T47D (cell line): Measurements from ENCODE around the gene MOCOS.
A peak's percentile ranks its signal among the peaks of the same experiment; 100 is the strongest.
"Not testable (repeated sequence)": the region's sequence is repeated elsewhere in the genome, so short reads cannot be mapped to it uniquely, and the experiment has no call there.

Experiments used
- DNase-seq, 2 experiments: peaks; one replicate each; pipeline versions ENCODE4 v3.0.0 to v3.0.0-alpha.2; 2011 to 2012; ENCODE audit warnings: low read depth in 1 of 2, low spot score in 1 of 2
- JUND ChIP-seq: IDR thresholded peaks from 2 replicates; pipeline ENCODE4 v1.6.1; 2012; ENCODE audit warnings: low read depth
- in situ Hi-C: cut with HindIII; loops from 2 replicates; pipeline ENCODE4 v1.10.0; 2016; ENCODE audit warnings: low sequenced_read_pairs, low pct_unique_long_range_greater_than_20kb

MOCOS gene

GRCh38 chr18:36215577-36215976, 28.3 kb downstream of the MOCOS start:
- TF ChIP-seq JUND: no peak
- DNase-seq: no peak
- in situ Hi-C loops: no loop called here

- no peak for DNase-seq
- in situ Hi-C loops: no loop called here
Observed at GRCh38 chr18:36217348-36217747, 30.1 kb downstream of the MOCOS start.

GRCh38 chr18:36229188-36229587, 41.9 kb downstream of the MOCOS start:
- in situ Hi-C loops: no loop called here
- DNase-seq: no peak
- no peak for TF ChIP-seq JUND

More at GRCh38 chr18:36217348-36217747, 30.1 kb downstream of the MOCOS start:
- TF ChIP-seq JUND: no peak

GRCh38 chr18:36240510-36240909, 53.2 kb downstream of the MOCOS start:
- DNase-seq, in situ Hi-C loops: not testable (repeated sequence)

- in situ Hi-C loops: no loop called here
- TF ChIP-seq JUND: no peak
Observed at GRCh38 chr18:36241831-36242230, 54.5 kb downstream of the MOCOS start.

GRCh38 chr18:36247036-36247435, 59.7 kb downstream of the MOCOS start:
- no peak for TF ChIP-seq JUND
- in situ Hi-C loops: no loop called here
- peak in 1 of 2 experiments; percentile 65 for DNase-seq

More at GRCh38 chr18:36241831-36242230, 54.5 kb downstream of the MOCOS start:
- DNase-seq: no peak

- in situ Hi-C loops: no loop called here
- no peak for TF ChIP-seq JUND
- DNase-seq: no peak
Observed at GRCh38 chr18:36249392-36249791, 62.1 kb downstream of the MOCOS start.

GRCh38 chr18:36250827-36251226, 63.5 kb downstream of the MOCOS start:
- DNase-seq: no peak
- no peak for TF ChIP-seq JUND
- in situ Hi-C loops: no loop called here

GRCh38 chr18:36255072-36255698, 67.9 kb downstream of the MOCOS start:
- in situ Hi-C loops: no loop called here
- no peak for DNase-seq
- no peak for TF ChIP-seq JUND

GRCh38 chr18:36256094-36256493, 68.8 kb downstream of the MOCOS start:
- no peak for TF ChIP-seq JUND
- no peak for DNase-seq
- in situ Hi-C loops: no loop called here

GRCh38 chr18:36262971-36263370, 75.7 kb downstream of the MOCOS start:
- TF ChIP-seq JUND: no peak

GRCh38 chr18:36264283-36264682, 77.0 kb downstream of the MOCOS start:
- no peak for DNase-seq
- no peak for TF ChIP-seq JUND
- in situ Hi-C loops: no loop called here

More at GRCh38 chr18:36262971-36263370, 75.7 kb downstream of the MOCOS start:
- no peak for DNase-seq
- in situ Hi-C loops: no loop called here

- in situ Hi-C loops: no loop called here
- DNase-seq: no peak
- TF ChIP-seq JUND: no peak
Observed at GRCh38 chr18:36265015-36265414, 77.7 kb downstream of the MOCOS start.

GRCh38 chr18:36269157-36269556, 81.9 kb downstream of the MOCOS start:
- no peak for TF ChIP-seq JUND
- DNase-seq: no peak
- in situ Hi-C loops: no loop called here

GRCh38 chr18:36271153-36271552, 83.9 kb downstream of the MOCOS start:
- TF ChIP-seq JUND: no peak
- in situ Hi-C loops: no loop called here
- no peak for DNase-seq
